Endodermal cell (in vitro differentiated cells): ENCODE results near the gene EPGN. TPM values are rescaled to one million over a fixed set of nuclear protein-coding genes. Genes with fewer than 3 reads are reported as not detected.

ENCODE experiments used
- DNase-seq: peaks from one replicate; pipeline ENCODE4 v3.0.0-alpha.2; 2017
- H3K27ac ChIP-seq: 2 replicates; pipeline ENCODE4 v1.5.1; 2013; ENCODE audit warnings: mild to moderate bottlenecking, low read depth, low read length, moderate library complexity
- H3K27me3 ChIP-seq: 2 replicates; pipeline ENCODE4 v1.6.1; 2013; ENCODE audit warnings: mild to moderate bottlenecking, low read length, moderate library complexity; ENCODE audit not compliant: insufficient read depth, control insufficient read depth, poor library complexity, severe bottlenecking
- H3K36me3 ChIP-seq: 2 replicates; pipeline ENCODE4 v1.7.0; 2013; ENCODE audit warnings: mild to moderate bottlenecking, low read length, moderate library complexity; ENCODE audit not compliant: control insufficient read depth, insufficient read depth
- H3K4me1 ChIP-seq: one replicate; pipeline ENCODE4 v1.7.0; 2013; ENCODE audit warnings: low read length; ENCODE audit not compliant: control insufficient read depth, insufficient read depth
- H3K4me3 ChIP-seq: 2 replicates; pipeline ENCODE4 v1.5.1; 2013; ENCODE audit warnings: mild to moderate bottlenecking, low read length, moderate library complexity
- H3K9ac ChIP-seq: 2 replicates; pipeline ENCODE4 v1.6.1; 2013; ENCODE audit warnings: mild to moderate bottlenecking, low read length, moderate library complexity; ENCODE audit not compliant: poor library complexity, severe bottlenecking; ENCODE audit errors: extremely low read depth
- H3K9me3 ChIP-seq: 2 replicates; pipeline ENCODE4 v1.6.1; 2013; ENCODE audit warnings: mild to moderate bottlenecking, low read length, moderate library complexity; ENCODE audit not compliant: control insufficient read depth
- H3K27ac Mint-ChIP-seq: 2 replicates; pipeline ENCODE4 v1.8.0; 2020; ENCODE audit warnings: mixed read lengths
- H3K27me3 Mint-ChIP-seq: 2 replicates; pipeline ENCODE4 v1.8.0; 2021; ENCODE audit warnings: mild to moderate bottlenecking, mixed read lengths; ENCODE audit not compliant: insufficient read depth
- H3K36me3 Mint-ChIP-seq: 2 replicates; pipeline ENCODE4 v1.8.0; 2020; ENCODE audit warnings: low read depth, mixed read lengths
- H3K4me1 Mint-ChIP-seq: 2 replicates; pipeline ENCODE4 v1.8.0; 2020; ENCODE audit warnings: mixed read lengths
- H3K4me3 Mint-ChIP-seq: 2 replicates; pipeline ENCODE4 v1.8.0; 2020; ENCODE audit warnings: mild to moderate bottlenecking, moderate library complexity, mixed read lengths
- H3K9me3 Mint-ChIP-seq: 2 replicates; pipeline ENCODE4 v1.8.0; 2020; ENCODE audit warnings: mild to moderate bottlenecking, mixed read lengths
- WGBS, 2 experiments: methylation state at CpG; one replicate each; pipeline versions ENCODE4 v1.1.5 to v1.1.7; 2013; ENCODE audit warnings: missing lambda C conversion rate in 2 of 2, mixed read lengths in 1 of 2; ENCODE audit not compliant: insufficient coverage in 1 of 2, insufficient read length in 1 of 2; 5-methylcytosine and 5-hydroxymethylcytosine counted together
- total RNA-seq, 2 donors: library from RNA; stranded (reverse); fragmentation: NEBNext Ultra II Directional in 1 of 2; extraction: Animal tissue kit (Norgen Biotek cat#: 25700) in 1 of 2; gene quantifications; 2 replicates in 1 of 2; 3 replicates in 1 of 2; pipeline ENCODE4 v1.2.1, GENCODE V29; 2021
- TF ChIP-seq, protein P1 (sequence below): fragments of 200-600 bp; sonication (generic); conservative IDR thresholded peaks from 2 replicates; pipeline ENCODE4 v1.5.0; 2021; ENCODE audit warnings: antibody characterized with exemption, mild to moderate bottlenecking

Gene EPGN
- total RNA-seq, 2 donors from 2014 or later = not detected

DNA sequence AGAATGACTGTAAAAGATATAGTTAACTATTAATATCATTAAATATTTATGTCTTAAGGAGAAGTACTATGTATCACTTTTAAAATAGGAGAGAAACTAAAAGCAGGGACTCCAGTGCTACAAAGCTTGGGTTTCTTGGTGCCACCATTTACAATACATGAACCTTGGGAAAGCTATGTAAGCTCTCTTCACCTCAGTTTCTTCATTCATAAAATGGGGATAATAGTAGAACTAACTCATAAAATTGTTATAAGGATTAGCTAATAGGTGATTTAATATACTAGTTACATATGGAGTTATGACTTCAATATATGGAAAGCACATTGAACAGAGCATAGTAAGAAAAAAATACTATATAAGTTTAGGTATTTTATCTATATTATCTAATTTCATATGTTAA, 23.7 kb downstream of the EPGN start:
- Histone ChIP-seq H3K36me3 (no peaks in the 10 kb centered on the region), H3K27ac (no peak overlapping the region), H3K9me3 (peaks cover 9% of the 10 kb centered on the region), H3K4me3 (no peak overlapping the region), H3K4me1 (no peaks in the 10 kb centered on the region), H3K27me3 (no peaks in the 10 kb centered on the region), H3K9ac (no peak overlapping the region)
- Mint-ChIP-seq H3K27ac (no peak overlapping the region), H3K9me3 (peaks cover 3% of the 10 kb centered on the region), H3K4me3 (no peak overlapping the region), H3K36me3 (no peaks in the 10 kb centered on the region), H3K4me1 (no peaks in the 10 kb centered on the region), H3K27me3 (no peaks in the 10 kb centered on the region)
- DNase-seq = no peak
- TF ChIP-seq, protein P1, sequence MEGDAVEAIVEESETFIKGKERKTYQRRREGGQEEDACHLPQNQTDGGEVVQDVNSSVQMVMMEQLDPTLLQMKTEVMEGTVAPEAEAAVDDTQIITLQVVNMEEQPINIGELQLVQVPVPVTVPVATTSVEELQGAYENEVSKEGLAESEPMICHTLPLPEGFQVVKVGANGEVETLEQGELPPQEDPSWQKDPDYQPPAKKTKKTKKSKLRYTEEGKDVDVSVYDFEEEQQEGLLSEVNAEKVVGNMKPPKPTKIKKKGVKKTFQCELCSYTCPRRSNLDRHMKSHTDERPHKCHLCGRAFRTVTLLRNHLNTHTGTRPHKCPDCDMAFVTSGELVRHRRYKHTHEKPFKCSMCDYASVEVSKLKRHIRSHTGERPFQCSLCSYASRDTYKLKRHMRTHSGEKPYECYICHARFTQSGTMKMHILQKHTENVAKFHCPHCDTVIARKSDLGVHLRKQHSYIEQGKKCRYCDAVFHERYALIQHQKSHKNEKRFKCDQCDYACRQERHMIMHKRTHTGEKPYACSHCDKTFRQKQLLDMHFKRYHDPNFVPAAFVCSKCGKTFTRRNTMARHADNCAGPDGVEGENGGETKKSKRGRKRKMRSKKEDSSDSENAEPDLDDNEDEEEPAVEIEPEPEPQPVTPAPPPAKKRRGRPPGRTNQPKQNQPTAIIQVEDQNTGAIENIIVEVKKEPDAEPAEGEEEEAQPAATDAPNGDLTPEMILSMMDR = no peak

DNA sequence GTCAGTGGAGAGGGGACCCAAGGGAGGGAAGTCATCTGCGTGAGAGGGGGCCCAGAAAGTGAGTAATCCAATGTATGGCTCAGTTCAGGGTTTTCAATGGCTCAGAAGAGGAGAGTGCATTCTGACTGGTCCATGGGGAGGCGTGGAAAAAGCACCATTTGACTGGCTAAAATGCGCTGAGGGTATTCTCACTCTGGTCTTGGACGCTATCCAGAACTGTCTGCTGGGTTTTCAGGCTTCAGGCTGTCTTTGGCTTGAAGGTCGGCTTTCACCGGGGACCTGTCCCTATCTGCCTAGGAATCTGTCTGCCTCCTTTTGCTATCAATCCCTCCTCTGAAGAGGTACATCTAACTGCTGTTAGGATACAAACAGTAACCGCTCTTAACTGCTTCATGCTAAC, 26.4 kb downstream of the EPGN start:
- Histone ChIP-seq H3K4me1 (no peaks in the 10 kb centered on the region), H3K36me3 (no peaks in the 10 kb centered on the region), H3K9ac (no peak overlapping the region), H3K9me3 (peaks cover 9% of the 10 kb centered on the region), H3K27ac (no peak overlapping the region), H3K27me3 (no peaks in the 10 kb centered on the region), H3K4me3 (no peak overlapping the region)
- no peak overlapping the region for H3K27ac Mint-ChIP-seq
- H3K4me1 Mint-ChIP-seq = no peaks in the 10 kb centered on the region
- WGBS, 2 experiments = 94% methylated on average over 6 to 7 of the region's 7 CpGs
- H3K36me3 Mint-ChIP-seq = no peaks in the 10 kb centered on the region
- H3K27me3 Mint-ChIP-seq = no peaks in the 10 kb centered on the region
- TF ChIP-seq, protein P1 = no peak
- H3K4me3 Mint-ChIP-seq = no peak overlapping the region
- DNase-seq = no peak
- peaks cover 3% of the 10 kb centered on the region for H3K9me3 Mint-ChIP-seq

DNA sequence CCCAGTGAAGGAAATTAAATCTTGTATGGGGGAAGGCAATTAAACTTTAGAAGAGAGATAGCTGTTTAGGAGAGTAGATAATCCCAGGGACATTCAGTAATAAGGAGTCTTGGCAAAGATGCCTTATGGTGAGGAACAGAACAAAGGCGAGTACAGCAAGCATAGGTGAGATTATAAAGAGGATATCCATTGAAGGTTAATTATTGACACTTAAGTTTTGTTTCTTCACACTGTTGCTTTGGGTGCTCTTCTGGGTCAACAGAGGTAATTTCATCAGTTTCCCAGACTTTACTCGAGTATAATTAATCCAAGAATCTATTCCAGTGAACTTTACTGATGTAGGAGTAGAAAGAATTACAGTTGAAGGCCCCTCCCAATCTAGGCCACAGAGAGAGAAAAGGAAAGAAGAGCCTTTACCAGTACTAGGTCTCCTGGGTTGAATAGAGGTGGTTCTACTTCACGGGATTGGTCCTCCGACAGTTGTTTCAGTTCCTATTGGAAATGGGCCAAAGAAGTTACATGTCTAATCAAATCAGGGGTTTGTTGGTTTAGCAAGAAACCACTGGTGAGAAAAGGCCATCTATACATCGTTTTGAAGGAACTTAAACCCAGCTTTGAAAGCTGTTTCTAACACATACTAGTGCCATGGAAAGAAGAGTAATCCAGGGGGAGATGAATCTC, 27.2 kb downstream of the EPGN start:
- DNase-seq = no peak
- no peak overlapping the region for H3K4me3 ChIP-seq
- H3K27ac Mint-ChIP-seq = no peak overlapping the region
- H3K9ac ChIP-seq = no peak overlapping the region
- no peaks in the 10 kb centered on the region for H3K27me3 Mint-ChIP-seq
- peaks cover 8% of the 10 kb centered on the region for H3K9me3 Mint-ChIP-seq
- H3K4me1 Mint-ChIP-seq = no peaks in the 10 kb centered on the region
- peaks cover 15% of the 10 kb centered on the region for H3K9me3 ChIP-seq
- no peaks in the 10 kb centered on the region for H3K36me3 Mint-ChIP-seq
- TF ChIP-seq, protein P1 = no peak
- no peaks in the 10 kb centered on the region for H3K27me3 ChIP-seq
- no peaks in the 10 kb centered on the region for H3K4me1 ChIP-seq
- H3K4me3 Mint-ChIP-seq = no peak overlapping the region
- 92 to 94% methylated on average over 4 to 5 of the region's 5 CpGs for WGBS, 2 experiments
- H3K36me3 ChIP-seq = no peaks in the 10 kb centered on the region
- no peak overlapping the region for H3K27ac ChIP-seq
